H9 (cell line): ENCODE results near the gene ASB15. TPM values are rescaled to one million over a fixed set of nuclear protein-coding genes. Genes with fewer than 3 reads are reported as not detected.

Source experiments
- DNase-seq: peaks from one replicate; pipeline ENCODE4 v3.0.0-alpha.2; 2017
- H2AFZ ChIP-seq: one replicate; pipeline ENCODE4 v1.6.1; 2013; ENCODE audit warnings: mild to moderate bottlenecking, low read length, control low read depth, moderate library complexity
- H2AK5ac ChIP-seq: 2 replicates; pipeline ENCODE4 v1.6.1; 2013; ENCODE audit warnings: low read length, control low read depth, mixed read lengths; ENCODE audit not compliant: insufficient read length
- H2BK120ac ChIP-seq: one replicate; pipeline ENCODE4 v1.6.1; 2013; ENCODE audit warnings: low read depth, mild to moderate bottlenecking, low read length, control low read depth, inconsistent platforms; ENCODE audit not compliant: poor library complexity, severe bottlenecking
- H2BK12ac ChIP-seq: 2 replicates; pipeline ENCODE4 v1.6.1; 2013; ENCODE audit warnings: low read length, control low read depth, mixed read lengths, low read depth; ENCODE audit not compliant: insufficient read length
- H2BK15ac ChIP-seq: 2 replicates; pipeline ENCODE4 v1.6.1; 2013; ENCODE audit warnings: low read depth, low read length, control low read depth
- H2BK20ac ChIP-seq: one replicate; pipeline ENCODE4 v1.6.1; 2013; ENCODE audit warnings: low read depth, mild to moderate bottlenecking, low read length, control low read depth, inconsistent platforms; ENCODE audit not compliant: poor library complexity, severe bottlenecking
- H2BK5ac ChIP-seq: 2 replicates; pipeline ENCODE4 v1.6.1; 2013; ENCODE audit warnings: low read length, control low read depth, mixed read lengths; ENCODE audit not compliant: insufficient read length
- H3K14ac ChIP-seq: 2 replicates; pipeline ENCODE4 v1.6.1; 2013; ENCODE audit warnings: low read length, control low read depth; ENCODE audit not compliant: insufficient read depth
- H3K18ac ChIP-seq: 2 replicates; pipeline ENCODE4 v1.6.1; 2013; ENCODE audit warnings: low read depth, mild to moderate bottlenecking, mixed read lengths, low read length, control low read depth; ENCODE audit not compliant: insufficient read length
- H3K23ac ChIP-seq: 2 replicates; pipeline ENCODE4 v1.6.1; 2013; ENCODE audit warnings: low read length, control low read depth, mixed read lengths, low read depth; ENCODE audit not compliant: insufficient read length
- H3K23me2 ChIP-seq: 2 replicates; pipeline ENCODE4 v1.6.1; 2013; ENCODE audit warnings: low read depth, mild to moderate bottlenecking, mixed read lengths, low read length, control low read depth; ENCODE audit not compliant: insufficient read length, poor library complexity, severe bottlenecking
- H3K27ac ChIP-seq: 2 replicates; pipeline ENCODE4 v1.5.1; 2013; ENCODE audit warnings: low read length, control low read depth, mixed read lengths, low read depth; ENCODE audit not compliant: insufficient read length
- H3K27me3 ChIP-seq: 2 replicates; pipeline ENCODE4 v1.6.1; 2013; ENCODE audit warnings: low read length, control low read depth, inconsistent platforms; ENCODE audit not compliant: insufficient read depth
- H3K4ac ChIP-seq: 2 replicates; pipeline ENCODE4 v1.6.1; 2013; ENCODE audit warnings: low read depth, mild to moderate bottlenecking, control low read depth, inconsistent platforms, low read length, moderate library complexity
- H3K4me1 ChIP-seq: 2 replicates; pipeline ENCODE4 v1.6.1; 2013; ENCODE audit warnings: low read length, control low read depth, inconsistent platforms; ENCODE audit not compliant: insufficient read depth
- H3K4me2 ChIP-seq: 2 replicates; pipeline ENCODE4 v1.6.1; 2013; ENCODE audit warnings: low read length, control low read depth, mixed read lengths; ENCODE audit not compliant: insufficient read length, insufficient read depth
- H3K56ac ChIP-seq: 2 replicates; pipeline ENCODE4 v1.6.1; 2013; ENCODE audit warnings: low read depth, mild to moderate bottlenecking, mixed read lengths, low read length, control low read depth; ENCODE audit not compliant: insufficient read length
- H3K79me1 ChIP-seq: 2 replicates; pipeline ENCODE4 v1.6.1; 2013; ENCODE audit warnings: low read depth, mild to moderate bottlenecking, moderate library complexity, low read length, control low read depth, inconsistent platforms; ENCODE audit not compliant: insufficient read depth, poor library complexity, severe bottlenecking
- H3K79me2 ChIP-seq: 2 replicates; pipeline ENCODE4 v1.6.1; 2013; ENCODE audit warnings: low read length, control low read depth, inconsistent platforms; ENCODE audit not compliant: insufficient read depth
- H3K9ac ChIP-seq: 2 replicates; pipeline ENCODE4 v1.6.1; 2013; ENCODE audit warnings: low read length, control low read depth, mixed read lengths; ENCODE audit not compliant: insufficient read length; ENCODE audit errors: extremely low read depth
- H3K9me3 ChIP-seq: one replicate; pipeline ENCODE4 v1.6.1; 2013; ENCODE audit warnings: low read depth, low read length, inconsistent platforms; ENCODE audit not compliant: control insufficient read depth
- H3T11ph ChIP-seq: one replicate; pipeline ENCODE4 v1.6.1; 2013; ENCODE audit warnings: mild to moderate bottlenecking, low read length, control low read depth, inconsistent platforms
- H4K20me1 ChIP-seq: one replicate; pipeline ENCODE4 v1.6.1; 2013; ENCODE audit not compliant: control insufficient read depth, insufficient read length, insufficient read depth
- H4K5ac ChIP-seq: 2 replicates; pipeline ENCODE4 v1.6.1; 2013; ENCODE audit warnings: low read depth, mild to moderate bottlenecking, mixed read lengths, low read length, control low read depth; ENCODE audit not compliant: insufficient read length
- H4K8ac ChIP-seq: replicated peaks from 2 replicates; pipeline ENCODE4 v1.6.1; 2013; ENCODE audit warnings: low read length, control low read depth, mixed read lengths, low read depth; ENCODE audit not compliant: insufficient read length
- H4K91ac ChIP-seq: 2 replicates; pipeline ENCODE4 v1.6.1; 2013; ENCODE audit warnings: low read depth, mild to moderate bottlenecking, moderate library complexity, mixed read lengths, low read length, control low read depth; ENCODE audit not compliant: insufficient read length
- H3K27ac Mint-ChIP-seq, 3 experiments: 2 replicates in 2 of 3; 3 replicates in 1 of 3; pipeline ENCODE4 v1.8.0; 2020 to 2021; ENCODE audit warnings: mixed read lengths in 3 of 3, mild to moderate bottlenecking in 1 of 3, moderate library complexity in 1 of 3
- H3K27me3 Mint-ChIP-seq: 2 replicates; pipeline ENCODE4 v1.8.0; 2021; ENCODE audit warnings: low read depth, mild to moderate bottlenecking, moderate library complexity, mixed read lengths
- H3K36me3 Mint-ChIP-seq, 3 experiments: 2 replicates in 2 of 3; 3 replicates in 1 of 3; pipeline ENCODE4 v1.8.0; 2020 to 2021; ENCODE audit warnings: low read depth in 3 of 3, mixed read lengths in 3 of 3; ENCODE audit not compliant: insufficient read depth in 1 of 3
- H3K4me1 Mint-ChIP-seq, 2 experiments: 2 replicates each; pipeline ENCODE4 v1.8.0; 2020; ENCODE audit warnings: mixed read lengths in 2 of 2
- H3K4me3 Mint-ChIP-seq, 2 experiments: 2 replicates in 1 of 2; 3 replicates in 1 of 2; pipeline ENCODE4 v1.8.0; 2020 to 2021; ENCODE audit warnings: mild to moderate bottlenecking in 2 of 2, mixed read lengths in 2 of 2, moderate library complexity in 1 of 2
- H3K9me3 Mint-ChIP-seq, 2 experiments: 2 replicates in 1 of 2; 3 replicates in 1 of 2; pipeline ENCODE4 v1.8.0; 2020; ENCODE audit warnings: mild to moderate bottlenecking in 2 of 2, mixed read lengths in 2 of 2, moderate library complexity in 1 of 2
- WGBS: extraction: QIAGEN DNeasy Blood & Tissue Kit; methylation state at CpG from one replicate; pipeline ENCODE4 v1.1.7; 2013; ENCODE audit warnings: missing lambda C conversion rate, low lambda C conversion rate, mixed read lengths; ENCODE audit not compliant: insufficient read length; ENCODE audit errors: extremely low coverage; 5-methylcytosine and 5-hydroxymethylcytosine counted together
- total RNA-seq: library from RNA; stranded (reverse); gene quantifications from 2 replicates; pipeline ENCODE4 v1.2.1, GENCODE V29; 2021
- TF ChIP-seq, protein P1 (sequence below): fragments of 200-600 bp; sonication (generic); conservative IDR thresholded peaks from 3 replicates; pipeline ENCODE4 v1.8.0; 2021; ENCODE audit warnings: antibody characterized with exemption, mild to moderate bottlenecking

ASB15 gene
- total RNA-seq, 1 experiment from 2014 or later: not detected

DNA sequence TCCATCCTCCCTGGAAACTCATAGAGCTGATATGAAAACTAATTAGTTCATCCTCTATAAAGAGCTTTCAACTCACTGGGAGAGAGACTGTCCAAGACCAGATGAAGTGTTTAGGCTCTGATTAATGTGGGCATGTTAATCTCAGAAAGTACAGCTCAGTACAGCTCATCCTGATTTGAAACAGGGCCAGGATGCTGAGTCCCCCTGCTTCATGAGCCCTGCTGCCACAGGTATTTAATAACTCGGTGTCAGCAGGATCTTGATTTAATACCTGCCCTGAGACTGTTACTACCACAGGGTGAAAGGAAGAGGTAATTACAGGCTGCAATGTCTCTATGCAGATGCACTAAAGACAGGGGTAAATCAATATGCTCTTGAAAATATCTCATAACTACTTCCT lies 64.9 kb downstream of the ASB15 start:
- H3K27ac Mint-ChIP-seq: no peak overlapping the region
- Histone ChIP-seq H3K14ac (no peak overlapping the region), H4K91ac (no peak overlapping the region), H3T11ph (no peak overlapping the region), H3K27ac (no peak overlapping the region), H4K20me1 (no peaks in the 10 kb centered on the region), H3K4me1 (0 out of 2 replicates have a peak, but pooled peaks cover 3% of the 10 kb centered on the region), H2AK5ac (no peak overlapping the region), H2BK12ac (no peak overlapping the region), H2BK20ac (no peak overlapping the region), H3K23me2 (no peaks in the 10 kb centered on the region), H3K79me1 (no peaks in the 10 kb centered on the region), H3K27me3 (no peaks in the 10 kb centered on the region), H4K5ac (no peak overlapping the region), H3K9me3 (no peaks in the 10 kb centered on the region), H3K9ac (no peak overlapping the region), H2BK15ac (no peak overlapping the region), H4K8ac (no peak overlapping the region), H2BK5ac (no peak overlapping the region), H3K79me2 (no peaks in the 10 kb centered on the region), H2BK120ac (no peak overlapping the region), H3K4ac (no peak overlapping the region), H3K4me2 (no peak overlapping the region), H3K18ac (no peak overlapping the region), H2AFZ (no peak overlapping the region), H3K56ac (no peak overlapping the region), H3K23ac (no peak overlapping the region)
- TF ChIP-seq, protein P1, sequence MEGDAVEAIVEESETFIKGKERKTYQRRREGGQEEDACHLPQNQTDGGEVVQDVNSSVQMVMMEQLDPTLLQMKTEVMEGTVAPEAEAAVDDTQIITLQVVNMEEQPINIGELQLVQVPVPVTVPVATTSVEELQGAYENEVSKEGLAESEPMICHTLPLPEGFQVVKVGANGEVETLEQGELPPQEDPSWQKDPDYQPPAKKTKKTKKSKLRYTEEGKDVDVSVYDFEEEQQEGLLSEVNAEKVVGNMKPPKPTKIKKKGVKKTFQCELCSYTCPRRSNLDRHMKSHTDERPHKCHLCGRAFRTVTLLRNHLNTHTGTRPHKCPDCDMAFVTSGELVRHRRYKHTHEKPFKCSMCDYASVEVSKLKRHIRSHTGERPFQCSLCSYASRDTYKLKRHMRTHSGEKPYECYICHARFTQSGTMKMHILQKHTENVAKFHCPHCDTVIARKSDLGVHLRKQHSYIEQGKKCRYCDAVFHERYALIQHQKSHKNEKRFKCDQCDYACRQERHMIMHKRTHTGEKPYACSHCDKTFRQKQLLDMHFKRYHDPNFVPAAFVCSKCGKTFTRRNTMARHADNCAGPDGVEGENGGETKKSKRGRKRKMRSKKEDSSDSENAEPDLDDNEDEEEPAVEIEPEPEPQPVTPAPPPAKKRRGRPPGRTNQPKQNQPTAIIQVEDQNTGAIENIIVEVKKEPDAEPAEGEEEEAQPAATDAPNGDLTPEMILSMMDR: no peak
- no peak for DNase-seq
- WGBS: no CpG with 5 or more reads among the region's 1 CpG
- H3K9me3 Mint-ChIP-seq: no peaks in the 10 kb centered on the region; a peak in 1 of 5 replicates
- no peaks in the 10 kb centered on the region; the same call in 1 of the 2 replicates for H3K27me3 Mint-ChIP-seq
- no peaks in the 10 kb centered on the region; a peak in 1 of 7 replicates for H3K36me3 Mint-ChIP-seq
- H3K4me3 Mint-ChIP-seq: no peak overlapping the region
- peaks cover 11 to 18% of the 10 kb centered on the region in 2 experiments for H3K4me1 Mint-ChIP-seq
